ENCODE data around the gene MYBPC3.

Gene MYBPC3

DNA sequence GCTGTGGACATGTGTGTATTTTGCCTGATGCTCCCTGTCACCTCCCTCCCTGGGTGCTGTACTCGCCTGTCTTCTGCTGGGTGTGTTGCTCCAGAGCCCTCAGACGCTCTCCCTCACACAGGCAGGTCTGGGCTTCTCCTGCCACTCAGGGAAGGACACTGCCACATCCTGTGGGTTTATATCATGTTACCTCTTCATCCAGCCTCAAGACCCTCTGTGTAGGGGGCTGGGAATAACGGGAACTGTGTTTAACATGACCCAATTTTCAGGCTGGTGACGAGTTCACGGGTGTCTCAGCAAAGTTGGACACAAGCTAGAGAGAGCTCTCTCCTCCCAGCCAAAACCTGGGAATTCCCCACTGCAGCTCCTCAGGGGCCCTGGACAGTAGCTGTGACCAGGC lies 24.6 kb downstream of the MYBPC3 start:
- in situ Hi-C loops (cut with HindIII; ENCODE audit: low sequenced_read_pairs): no loop called here
- TF ChIP-seq, protein P1, sequence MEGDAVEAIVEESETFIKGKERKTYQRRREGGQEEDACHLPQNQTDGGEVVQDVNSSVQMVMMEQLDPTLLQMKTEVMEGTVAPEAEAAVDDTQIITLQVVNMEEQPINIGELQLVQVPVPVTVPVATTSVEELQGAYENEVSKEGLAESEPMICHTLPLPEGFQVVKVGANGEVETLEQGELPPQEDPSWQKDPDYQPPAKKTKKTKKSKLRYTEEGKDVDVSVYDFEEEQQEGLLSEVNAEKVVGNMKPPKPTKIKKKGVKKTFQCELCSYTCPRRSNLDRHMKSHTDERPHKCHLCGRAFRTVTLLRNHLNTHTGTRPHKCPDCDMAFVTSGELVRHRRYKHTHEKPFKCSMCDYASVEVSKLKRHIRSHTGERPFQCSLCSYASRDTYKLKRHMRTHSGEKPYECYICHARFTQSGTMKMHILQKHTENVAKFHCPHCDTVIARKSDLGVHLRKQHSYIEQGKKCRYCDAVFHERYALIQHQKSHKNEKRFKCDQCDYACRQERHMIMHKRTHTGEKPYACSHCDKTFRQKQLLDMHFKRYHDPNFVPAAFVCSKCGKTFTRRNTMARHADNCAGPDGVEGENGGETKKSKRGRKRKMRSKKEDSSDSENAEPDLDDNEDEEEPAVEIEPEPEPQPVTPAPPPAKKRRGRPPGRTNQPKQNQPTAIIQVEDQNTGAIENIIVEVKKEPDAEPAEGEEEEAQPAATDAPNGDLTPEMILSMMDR (IDR thresholded peaks at IDR 0.05; ENCODE audit: low read depth, low read length, missing control alignments): no peak
- no peak overlapping the region for H3K4me3 ChIP-seq (ENCODE audit: low read depth, low read length)
- no peak for DNase-seq (ENCODE audit: low read depth)

DNA sequence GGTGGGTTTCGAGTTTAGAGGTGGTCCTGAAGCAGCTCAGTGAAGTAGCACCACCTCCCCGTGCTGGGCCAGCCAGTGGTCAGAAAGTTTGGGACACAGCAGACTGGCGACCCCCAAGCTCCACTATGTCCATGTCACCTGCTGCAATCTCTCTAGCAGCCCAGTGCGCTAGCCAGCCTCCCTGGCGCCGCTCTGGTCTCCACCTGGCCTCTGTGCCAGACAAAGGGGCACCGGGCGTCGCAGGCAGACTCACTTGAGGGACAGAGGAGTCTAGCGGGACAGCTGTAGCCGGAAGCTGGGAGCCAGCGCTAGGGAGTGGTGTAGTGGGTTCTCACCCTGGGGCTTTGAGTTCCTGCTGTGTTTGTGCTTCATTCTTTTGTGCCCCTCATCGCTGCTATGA lies 25.5 kb downstream of the MYBPC3 start:
- H3K4me3 ChIP-seq (ENCODE audit: low read depth, low read length): no peak overlapping the region
- TF ChIP-seq, protein P1 (IDR thresholded peaks at IDR 0.05; ENCODE audit: low read depth, low read length, missing control alignments): no peak
- DNase-seq (ENCODE audit: low read depth): no peak
- in situ Hi-C loops (cut with HindIII; ENCODE audit: low sequenced_read_pairs): no loop called here

DNA sequence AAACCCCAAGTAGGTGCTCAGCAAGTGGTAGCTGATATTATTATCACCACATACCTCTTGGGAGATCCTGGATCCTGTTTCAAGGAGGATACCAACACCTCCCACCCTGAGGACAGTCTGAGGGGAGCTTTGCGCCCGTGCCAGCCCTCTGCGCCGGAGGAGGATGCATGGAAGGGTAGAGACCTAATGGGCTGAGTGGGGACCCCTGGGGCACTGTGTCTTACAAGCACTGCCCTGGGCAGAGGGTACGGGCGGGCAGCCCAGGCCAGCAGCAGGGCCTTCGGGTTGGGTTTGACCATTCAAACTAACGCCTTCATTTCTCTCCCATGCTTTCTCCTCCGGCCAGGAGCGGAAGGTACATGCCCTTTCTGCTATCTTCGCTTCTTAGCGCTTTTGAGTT lies 26.3 kb downstream of the MYBPC3 start:
- no peak for DNase-seq (ENCODE audit: low read depth)
- in situ Hi-C loops (cut with HindIII; ENCODE audit: low sequenced_read_pairs): no loop called here
- no peak overlapping the region for H3K4me3 ChIP-seq (ENCODE audit: low read depth, low read length)
- TF ChIP-seq, protein P1 (IDR thresholded peaks at IDR 0.05; ENCODE audit: low read depth, low read length, missing control alignments): no peak

DNA sequence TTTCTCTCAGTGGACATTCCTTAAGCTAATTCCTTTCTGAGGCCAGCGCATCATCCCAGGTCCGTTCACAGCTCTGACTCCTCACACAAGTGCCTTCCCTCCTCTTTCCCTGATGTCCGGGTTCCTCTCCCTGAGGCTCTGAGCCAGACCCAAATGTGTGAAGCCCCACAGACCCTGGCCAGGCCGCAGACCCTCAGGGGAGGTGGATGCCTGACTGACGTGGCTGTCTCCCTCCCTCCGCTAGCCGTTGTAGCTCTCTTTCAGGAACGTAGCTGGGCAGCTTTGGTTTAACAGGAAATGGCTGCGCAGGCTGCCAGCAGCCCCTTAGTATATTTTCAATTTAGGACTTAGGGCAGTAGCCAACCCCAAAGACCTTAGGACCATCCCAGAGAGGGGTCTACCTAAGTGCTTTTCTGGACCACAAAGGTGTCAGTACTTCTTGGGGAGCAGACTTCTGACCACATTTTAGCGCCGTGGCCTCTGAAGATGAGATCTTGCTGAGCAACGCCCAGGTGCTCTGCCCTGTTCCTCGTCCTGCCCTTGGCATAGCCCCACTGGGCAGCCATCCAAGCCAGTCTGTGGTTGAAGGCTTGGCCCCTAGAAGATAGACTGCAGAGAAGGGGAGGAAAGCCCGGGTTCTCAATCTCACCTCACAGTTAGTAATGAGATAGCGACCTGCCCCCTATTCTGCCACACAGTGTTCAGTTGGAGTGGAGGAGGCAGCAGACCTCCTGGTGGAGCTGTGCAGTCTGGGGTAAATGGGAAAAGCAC lies 27.0 kb downstream of the MYBPC3 start:
- in situ Hi-C loops (cut with HindIII; ENCODE audit: low sequenced_read_pairs): no loop called here
- TF ChIP-seq, protein P1 (IDR thresholded peaks at IDR 0.05; ENCODE audit: low read depth, low read length, missing control alignments): no peak
- no peak overlapping the region for H3K4me3 ChIP-seq (ENCODE audit: low read depth, low read length)
- DNase-seq (ENCODE audit: low read depth): no peak

DNA sequence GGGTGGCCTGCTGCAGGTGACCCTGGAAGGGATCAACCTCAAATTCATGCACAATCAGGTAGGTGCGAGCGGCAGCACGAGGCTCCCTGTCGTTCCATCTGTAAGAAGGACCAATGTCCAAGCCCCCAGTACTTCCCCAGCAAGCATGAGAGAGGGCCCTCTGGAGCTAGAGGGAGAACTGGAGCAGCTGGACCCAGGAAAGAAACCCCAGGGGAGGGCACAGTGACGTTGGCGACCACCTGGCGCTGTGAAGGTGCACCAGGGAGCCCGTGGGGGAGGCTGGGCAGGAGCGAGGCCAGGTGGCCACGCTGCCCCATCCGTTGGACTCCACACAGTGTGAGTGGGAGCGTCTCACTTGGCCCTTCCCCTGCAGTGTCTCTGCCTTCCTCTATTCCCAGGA lies 28.0 kb downstream of the MYBPC3 start:
- H3K4me3 ChIP-seq (ENCODE audit: low read depth, low read length): no peak overlapping the region
- TF ChIP-seq, protein P1 (IDR thresholded peaks at IDR 0.05; ENCODE audit: low read depth, low read length, missing control alignments): no peak
- DNase-seq (ENCODE audit: low read depth): no peak
- in situ Hi-C loops (cut with HindIII; ENCODE audit: low sequenced_read_pairs): no loop called here

DNA sequence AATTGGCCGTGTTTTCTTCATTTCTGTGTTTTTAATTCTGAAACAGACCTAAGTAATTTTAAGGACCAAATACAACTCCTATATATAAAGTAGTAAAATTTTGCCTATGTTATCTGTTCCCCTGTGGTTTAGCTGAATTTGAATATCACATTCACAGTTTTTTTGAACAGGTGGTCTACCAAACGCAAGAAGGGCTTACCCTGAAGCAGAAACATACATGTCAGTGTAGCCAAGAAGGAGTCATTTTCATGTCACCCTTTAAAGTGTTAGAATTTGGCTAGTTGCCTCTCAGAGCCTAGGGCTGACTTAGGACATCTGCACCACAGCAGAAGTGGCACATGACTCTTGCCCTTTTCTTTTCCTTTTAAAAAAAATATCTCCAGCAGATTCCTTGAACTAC lies 34.3 kb downstream of the MYBPC3 start:
- no peak overlapping the region for H3K4me3 ChIP-seq (ENCODE audit: low read depth, low read length)
- DNase-seq (ENCODE audit: low read depth): no peak
- in situ Hi-C loops (cut with HindIII; ENCODE audit: low sequenced_read_pairs): no loop called here
- TF ChIP-seq, protein P1 (IDR thresholded peaks at IDR 0.05; ENCODE audit: low read depth, low read length, missing control alignments): no peak
